Lower lobe of right lung (tissue), 2 donors: Measurements from ENCODE around the gene PNPLA7. TPM values are rescaled to one million over a fixed set of nuclear protein-coding genes. Genes with fewer than 3 reads are reported as not detected.

ENCODE experiments used
- ATAC-seq, 2 donors: fragments of 200-7000 bp; cut with Tn5 transposase; one replicate each; pipeline ENCODE4 v1.9.1; 2020 to 2022; ENCODE audit warnings: mild to moderate bottlenecking in 2 of 2, moderate library complexity in 2 of 2
- DNase-seq: peaks from one replicate; pipeline ENCODE4 v3.0.0-alpha.2; 2020
- H3K27ac ChIP-seq: fragments of 200-600 bp; one replicate; pipeline ENCODE4 v1.8.0; 2022
- H3K27me3 ChIP-seq: fragments of 200-600 bp; one replicate; pipeline ENCODE4 v1.8.0; 2022; ENCODE audit warnings: low read depth
- H3K36me3 ChIP-seq: fragments of 200-600 bp; one replicate; pipeline ENCODE4 v1.8.0; 2022; ENCODE audit warnings: mild to moderate bottlenecking
- H3K4me1 ChIP-seq: fragments of 200-600 bp; one replicate; pipeline ENCODE4 v1.8.0; 2022
- H3K4me3 ChIP-seq: fragments of 200-600 bp; one replicate; pipeline ENCODE4 v1.8.0; 2022; ENCODE audit warnings: mild to moderate bottlenecking
- H3K9me3 ChIP-seq: fragments of 200-600 bp; one replicate; pipeline ENCODE4 v1.8.0; 2022
- intact Hi-C: fragments of 100-400 bp; cut with DNase I; formaldehyde crosslinking; loops from one replicate; pipeline ENCODE4 v1.11.0; 2022
- total RNA-seq: library from RNA; stranded (reverse); fragmentation: NEBNext Ultra II Directional; extraction: Animal tissue kit (Norgen Biotek cat#: 25700); gene quantifications from one replicate; pipeline ENCODE4 v1.2.1, GENCODE V29; 2021
- TF ChIP-seq, protein P1 (sequence below): fragments of 200-600 bp; IDR thresholded peaks from one replicate; pipeline ENCODE4 v1.8.0; 2022; ENCODE audit warnings: antibody characterized with exemption, mild to moderate bottlenecking
- donor health status: DM: no; HTN: yes; CAD: no; lungs with severe emphysema.

PNPLA7 gene
- total RNA-seq, 1 donor from 2014 or later, result 12.2 TPM

- TF ChIP-seq, protein P1, sequence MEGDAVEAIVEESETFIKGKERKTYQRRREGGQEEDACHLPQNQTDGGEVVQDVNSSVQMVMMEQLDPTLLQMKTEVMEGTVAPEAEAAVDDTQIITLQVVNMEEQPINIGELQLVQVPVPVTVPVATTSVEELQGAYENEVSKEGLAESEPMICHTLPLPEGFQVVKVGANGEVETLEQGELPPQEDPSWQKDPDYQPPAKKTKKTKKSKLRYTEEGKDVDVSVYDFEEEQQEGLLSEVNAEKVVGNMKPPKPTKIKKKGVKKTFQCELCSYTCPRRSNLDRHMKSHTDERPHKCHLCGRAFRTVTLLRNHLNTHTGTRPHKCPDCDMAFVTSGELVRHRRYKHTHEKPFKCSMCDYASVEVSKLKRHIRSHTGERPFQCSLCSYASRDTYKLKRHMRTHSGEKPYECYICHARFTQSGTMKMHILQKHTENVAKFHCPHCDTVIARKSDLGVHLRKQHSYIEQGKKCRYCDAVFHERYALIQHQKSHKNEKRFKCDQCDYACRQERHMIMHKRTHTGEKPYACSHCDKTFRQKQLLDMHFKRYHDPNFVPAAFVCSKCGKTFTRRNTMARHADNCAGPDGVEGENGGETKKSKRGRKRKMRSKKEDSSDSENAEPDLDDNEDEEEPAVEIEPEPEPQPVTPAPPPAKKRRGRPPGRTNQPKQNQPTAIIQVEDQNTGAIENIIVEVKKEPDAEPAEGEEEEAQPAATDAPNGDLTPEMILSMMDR, result no peak
- no peak overlapping the region for H3K27ac ChIP-seq
- no peaks in the 10 kb centered on the region for H3K9me3 ChIP-seq
- no peak for DNase-seq
- no peaks in the 10 kb centered on the region for H3K27me3 ChIP-seq
- intact Hi-C loops, result no loop called here
- H3K36me3 ChIP-seq, result no peaks in the 10 kb centered on the region
- no peak for ATAC-seq
- H3K4me3 ChIP-seq, result no peak overlapping the region
- H3K4me1 ChIP-seq, result peaks cover 16% of the 10 kb centered on the region
These were observed 87.7 kb downstream of the PNPLA7 start for GRCh38 chr9:137462396-137462985.

DNA sequence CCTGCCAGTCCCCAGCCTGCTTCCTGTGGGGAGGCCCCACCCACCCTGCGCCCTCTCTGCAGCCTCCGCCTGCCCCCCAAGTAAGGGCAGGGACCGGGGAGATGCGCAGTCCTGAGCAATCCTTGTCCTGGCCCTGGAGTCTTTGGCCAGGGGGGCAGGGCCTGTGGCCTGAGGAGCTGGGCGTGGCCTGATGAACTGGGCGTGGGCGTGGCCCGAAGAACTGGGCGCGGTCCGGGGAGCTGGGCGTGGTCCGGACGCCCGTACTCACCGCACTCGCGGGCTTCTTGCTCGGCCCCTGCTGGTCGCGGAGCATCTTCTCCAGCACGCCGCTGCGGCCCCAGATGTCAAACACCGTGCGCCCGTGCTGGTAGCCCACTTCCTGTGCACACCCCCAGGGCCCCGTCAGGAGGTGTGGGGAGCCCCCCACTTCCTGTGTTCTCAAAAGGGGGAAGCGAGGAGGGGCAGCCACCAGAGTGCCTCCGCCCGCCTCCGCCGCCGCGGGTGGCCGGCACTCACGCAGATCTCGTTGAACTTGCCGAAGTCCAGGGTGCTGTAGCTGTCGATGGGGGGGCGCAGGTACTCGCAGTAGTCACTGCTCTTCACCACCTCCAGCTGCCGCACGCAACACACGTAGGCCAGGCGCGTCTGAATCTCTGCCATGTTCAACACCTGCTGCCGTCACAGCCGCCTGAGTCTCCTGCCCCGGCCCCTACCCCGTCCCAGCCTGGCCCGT, 88.4 kb downstream of the PNPLA7 start:
- no peaks in the 10 kb centered on the region for H3K9me3 ChIP-seq
- TF ChIP-seq, protein P1, result no peak
- DNase-seq, result peak; percentile 78
- intact Hi-C loops, result no loop called here
- peak; percentile 2 to 10 for ATAC-seq
- no peak overlapping the region for H3K4me3 ChIP-seq
- no peaks in the 10 kb centered on the region for H3K36me3 ChIP-seq
- no peak overlapping the region for H3K27ac ChIP-seq
- no peaks in the 10 kb centered on the region for H3K27me3 ChIP-seq
- peaks cover 16% of the 10 kb centered on the region for H3K4me1 ChIP-seq

GRCh38 chr9:137461316-137461662, 88.9 kb downstream of the PNPLA7 start:
- Histone ChIP-seq H3K4me3 (no peak overlapping the region), H3K27me3 (no peaks in the 10 kb centered on the region), H3K36me3 (no peaks in the 10 kb centered on the region), H3K9me3 (no peaks in the 10 kb centered on the region), H3K4me1 (peaks cover 16% of the 10 kb centered on the region), H3K27ac (no peak overlapping the region)
- intact Hi-C loops, result no loop called here
- DNase-seq, result no peak
- ATAC-seq, result no peak
- TF ChIP-seq, protein P1, result no peak

DNA sequence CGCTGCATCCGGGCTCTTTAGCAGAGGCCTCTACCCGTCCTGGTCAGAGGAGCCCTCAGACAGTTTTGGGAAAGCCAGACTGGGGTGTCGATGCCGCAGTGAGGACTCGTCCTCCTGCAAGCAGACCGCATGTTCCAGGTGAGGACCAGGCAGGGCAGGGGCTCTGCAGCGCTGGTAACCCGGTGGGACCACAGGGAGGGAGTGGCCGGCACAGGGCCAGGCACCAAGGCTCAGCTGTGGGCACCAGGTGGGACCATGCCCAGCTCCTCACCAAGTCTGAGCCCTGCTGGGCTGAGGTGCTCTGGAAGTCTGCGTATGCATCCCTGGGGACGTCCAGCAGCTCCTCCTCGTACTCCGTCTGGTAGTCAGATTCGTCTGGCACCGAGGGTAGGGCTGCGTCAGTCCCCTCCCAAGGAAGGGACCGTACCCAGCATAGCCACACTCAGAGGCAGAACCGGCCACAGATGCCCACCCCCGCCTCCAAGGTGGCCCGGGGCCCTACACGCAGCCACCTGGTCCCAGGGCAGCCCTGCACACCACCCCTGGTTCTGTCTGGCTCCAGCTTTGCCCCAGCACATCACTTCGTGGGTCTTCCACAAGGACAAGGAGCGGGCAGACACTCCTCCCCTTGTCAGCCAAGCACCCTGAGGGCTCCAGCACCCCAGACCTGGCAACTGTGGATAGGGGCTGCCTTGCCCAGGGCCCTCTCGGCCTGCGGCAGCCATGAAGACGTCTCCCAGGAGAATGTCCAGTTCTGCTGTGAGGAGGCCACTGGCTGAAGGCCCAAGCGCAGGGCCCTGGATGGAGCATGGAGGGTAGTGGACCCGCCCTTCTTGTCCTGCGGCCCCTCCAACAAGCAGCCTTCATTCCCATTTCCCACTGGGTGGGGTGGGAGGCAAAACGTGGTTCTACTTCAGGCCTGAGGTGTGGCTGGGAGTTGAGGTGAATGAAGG, 89.6 kb downstream of the PNPLA7 start:
- TF ChIP-seq, protein P1, result no peak
- intact Hi-C loops, result no loop called here
- H3K36me3 ChIP-seq, result no peaks in the 10 kb centered on the region
- H3K9me3 ChIP-seq, result no peaks in the 10 kb centered on the region
- H3K4me1 ChIP-seq, result peaks cover 16% of the 10 kb centered on the region
- no peak overlapping the region for H3K4me3 ChIP-seq
- DNase-seq, result no peak
- H3K27ac ChIP-seq, result no peak overlapping the region
- no peak for ATAC-seq
- no peaks in the 10 kb centered on the region for H3K27me3 ChIP-seq

DNA sequence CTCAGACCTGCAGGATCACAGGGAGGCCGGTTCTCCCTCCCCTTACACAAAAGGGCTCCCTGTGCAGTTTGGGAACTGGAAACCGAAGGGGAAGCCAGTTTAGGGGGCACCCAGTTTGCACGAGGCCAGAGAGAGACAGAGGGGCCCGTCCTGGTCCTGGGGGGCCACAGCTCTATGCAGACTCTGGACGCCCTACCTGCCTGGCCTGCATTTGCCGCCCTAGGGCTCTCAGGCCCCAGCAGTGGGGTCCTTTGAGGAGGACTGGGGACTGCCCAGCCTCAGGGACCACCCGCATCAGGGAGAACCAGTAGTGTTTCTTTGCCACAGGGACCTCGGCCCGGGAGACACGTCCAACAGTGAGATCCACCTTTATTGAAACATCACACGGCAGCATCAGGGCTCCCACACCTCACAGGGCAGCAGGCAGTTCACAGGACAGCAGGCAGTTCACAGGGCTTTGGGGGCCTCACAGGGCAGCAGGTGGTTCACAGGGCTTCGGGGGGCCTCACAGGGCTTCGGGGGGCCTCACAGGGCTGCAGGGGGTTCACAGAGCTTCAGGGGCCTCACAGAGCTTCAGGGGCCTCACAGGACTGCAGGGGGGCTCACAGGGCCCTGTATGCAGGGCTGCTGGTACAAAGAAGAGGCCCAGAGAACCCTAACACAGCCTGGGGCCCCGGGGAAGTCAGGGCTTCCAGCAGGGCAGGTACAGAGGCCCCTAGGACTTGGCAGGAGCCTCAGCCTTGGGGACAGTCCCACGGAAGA, 90.4 kb downstream of the PNPLA7 start:
- no peaks in the 10 kb centered on the region for H3K36me3 ChIP-seq
- peak overlapping the region; percentile 69 for H3K27ac ChIP-seq
- peaks cover 21% of the 10 kb centered on the region for H3K4me1 ChIP-seq
- H3K27me3 ChIP-seq, result no peaks in the 10 kb centered on the region
- intact Hi-C loops, result no loop called here
- peak overlapping the region; percentile 64 for H3K4me3 ChIP-seq
- no peak for DNase-seq
- peak; percentile 0 to 3 for ATAC-seq
- no peaks in the 10 kb centered on the region for H3K9me3 ChIP-seq
- TF ChIP-seq, protein P1, result no peak
